Kidney epithelial cell (primary cell): ENCODE data around the gene ARPC4. TPM values are rescaled to one million over a fixed set of nuclear protein-coding genes. Genes with fewer than 3 reads are reported as not detected.

ENCODE experiments used
- DNase-seq: peaks from one replicate; pipeline ENCODE4 v3.0.0-alpha.2; 2010; ENCODE audit warnings: low read depth
- H3K27me3 ChIP-seq: 2 replicates; pipeline ENCODE4 v1.6.0; 2011; ENCODE audit warnings: low read length; ENCODE audit not compliant: control insufficient read depth, insufficient read depth
- H3K36me3 ChIP-seq: 2 replicates; pipeline ENCODE4 v1.5.1; 2011; ENCODE audit warnings: low read length; ENCODE audit not compliant: control insufficient read depth, insufficient read depth
- H3K4me3 ChIP-seq: 2 replicates; pipeline ENCODE4 v1.5.1; 2011; ENCODE audit warnings: low read depth, mild to moderate bottlenecking, control low read depth, low read length
- CTCF ChIP-seq: IDR thresholded peaks from 2 replicates; pipeline ENCODE4 v1.5.1; 2011; ENCODE audit warnings: mild to moderate bottlenecking, moderate library complexity, low read length, control low read depth, inconsistent platforms; ENCODE audit not compliant: insufficient read depth, poor library complexity, severe bottlenecking
- total RNA-seq: library from RNA; depleted of rRNA; stranded (reverse); fragments of >200 nt; gene quantifications from 2 replicates; pipeline ENCODE4 v1.2.3, GENCODE V29; 2015

ARPC4 gene
- total RNA-seq, 1 donor from 2014 or later: 204 TPM

- no peaks in the 10 kb centered on the region for H3K27me3 ChIP-seq
- no peaks in the 10 kb centered on the region for H3K36me3 ChIP-seq
- no peak overlapping the region for H3K4me3 ChIP-seq
- no peak for DNase-seq
- TF ChIP-seq CTCF: no peak
Measured at GRCh38 chr3:9831253-9831652, 38.4 kb downstream of the ARPC4 start.

GRCh38 chr3:9833078-9833477, 40.2 kb downstream of the ARPC4 start:
- Histone ChIP-seq H3K36me3 (no peaks in the 10 kb centered on the region), H3K27me3 (no peaks in the 10 kb centered on the region), H3K4me3 (no peak overlapping the region)
- TF ChIP-seq CTCF: no peak
- DNase-seq: no peak

GRCh38 chr3:9834520-9835380, 41.9 kb downstream of the ARPC4 start:
- DNase-seq: no peak
- Histone ChIP-seq H3K36me3 (no peaks in the 10 kb centered on the region), H3K4me3 (no peak overlapping the region), H3K27me3 (no peaks in the 10 kb centered on the region)
- TF ChIP-seq CTCF: no peak

DNA sequence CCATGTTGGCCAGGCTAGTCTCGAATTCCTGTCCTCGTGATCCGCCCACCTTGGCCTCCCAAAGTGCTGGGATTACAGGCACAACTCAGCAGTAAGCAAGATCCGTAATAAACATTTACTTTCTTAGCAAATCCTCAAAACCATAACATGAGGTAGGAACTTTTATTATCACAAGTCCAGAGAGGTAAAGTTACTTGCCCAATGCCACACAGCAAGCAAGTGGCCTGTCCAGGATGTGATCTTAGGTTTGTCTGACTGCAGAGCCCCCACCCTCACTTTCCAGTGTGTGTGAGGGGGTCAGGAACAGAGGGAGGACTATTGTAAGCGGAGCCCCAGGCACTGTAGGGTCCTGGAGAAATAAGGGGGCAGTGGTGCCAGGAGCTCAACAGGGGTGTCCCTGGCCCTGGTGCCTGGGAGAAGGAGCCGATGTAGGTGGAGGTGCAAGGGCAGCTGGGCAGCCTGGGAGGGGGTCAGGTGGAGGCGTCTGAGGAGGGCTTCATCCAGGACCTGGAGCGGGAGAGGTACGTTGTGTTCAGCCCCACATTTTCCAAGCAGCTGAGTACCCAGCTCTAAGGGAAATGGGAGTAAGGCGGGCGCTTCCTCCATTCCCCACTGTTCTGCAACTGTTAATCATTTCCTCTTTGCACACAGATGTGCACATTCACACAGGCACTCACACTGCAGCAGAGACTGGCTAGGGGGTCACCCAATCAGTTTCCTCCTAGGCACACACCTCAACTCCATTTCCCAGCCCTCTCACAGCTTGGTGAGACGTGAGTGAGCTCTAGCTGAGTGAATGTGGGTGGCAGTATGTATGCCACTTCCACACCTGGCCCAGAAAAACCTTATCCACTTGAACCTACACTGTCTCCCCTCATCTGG, 45.1 kb downstream of the ARPC4 start:
- Histone ChIP-seq H3K4me3 (no peak overlapping the region), H3K27me3 (no peaks in the 10 kb centered on the region), H3K36me3 (peaks cover 5% of the 10 kb centered on the region)
- no peak for TF ChIP-seq CTCF
- DNase-seq: no peak

DNA sequence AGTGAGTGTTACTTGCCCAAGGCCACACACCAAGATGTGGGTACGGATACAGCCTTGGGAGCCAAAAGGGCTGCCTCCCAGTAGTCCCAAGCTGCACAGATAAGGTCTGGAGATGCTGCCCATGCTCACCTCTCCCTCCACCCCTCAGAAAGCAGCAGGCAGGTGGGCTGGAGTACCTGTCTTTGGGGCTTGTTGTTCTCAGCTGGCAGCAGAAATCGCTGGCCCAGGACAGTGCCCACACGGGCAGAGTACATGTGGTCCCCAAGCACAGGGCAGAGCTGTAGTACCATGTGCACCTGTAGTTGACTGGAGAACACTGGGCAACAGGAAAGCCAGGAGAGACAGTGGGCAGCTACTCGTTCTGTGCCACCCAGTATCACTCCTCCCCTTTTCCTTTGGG, 46.0 kb downstream of the ARPC4 start:
- no peak overlapping the region for H3K4me3 ChIP-seq
- no peak for DNase-seq
- H3K36me3 ChIP-seq: peaks cover 5% of the 10 kb centered on the region
- H3K27me3 ChIP-seq: no peaks in the 10 kb centered on the region
- no peak for TF ChIP-seq CTCF
